Activated CD4-positive, CD25-positive, alpha-beta regulatory T cell treated with anti-CD3 and anti-CD28 coated beads, Interleukin-2, amount 50 U/mL, for 16 hours (primary cell): Measurements from ENCODE around the gene XYLB.

Experiments
- DNase-seq: peaks from one replicate; pipeline ENCODE4 v3.0.0-alpha.2; 2020; ENCODE audit warnings: low read depth, low spot score

Gene XYLB

DNA sequence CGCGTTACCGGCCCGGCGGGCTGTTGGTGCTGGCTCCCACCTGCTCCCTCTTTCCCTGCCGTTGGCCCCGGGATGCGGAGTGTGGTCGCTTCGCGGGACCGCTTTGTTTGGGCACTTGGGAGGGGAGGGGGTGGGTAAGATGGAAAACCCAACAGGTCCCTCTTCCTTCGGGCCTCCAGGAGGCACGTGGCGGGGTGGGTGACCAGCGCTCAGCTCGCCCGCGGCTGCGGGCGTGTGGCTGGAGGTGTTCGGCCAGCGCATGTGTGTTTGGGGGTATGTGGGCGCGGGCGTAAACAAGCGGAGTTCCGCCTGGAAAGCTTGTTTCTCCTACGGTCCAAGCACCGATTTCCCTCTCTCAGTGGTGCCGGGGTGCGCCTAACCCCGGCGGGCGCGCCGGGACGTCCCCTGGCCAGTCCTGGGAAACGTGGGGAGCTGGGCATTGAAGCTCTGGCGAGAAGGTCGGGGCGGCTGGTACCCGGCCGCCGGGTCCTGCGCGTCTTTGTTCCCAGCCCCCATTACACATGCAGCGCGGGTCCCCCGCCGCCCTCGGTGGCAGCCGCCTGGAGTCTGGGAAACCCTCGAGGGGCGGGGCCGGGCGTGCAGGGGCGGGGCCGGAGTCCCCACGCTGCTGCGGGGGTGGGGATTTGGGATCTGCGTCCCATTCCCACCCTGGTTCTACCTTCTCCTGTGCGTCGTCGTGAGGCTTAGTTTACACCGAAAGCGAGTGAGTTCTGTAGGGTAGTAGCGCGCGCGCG, 108.5 kb downstream of the XYLB start:
- DNase-seq: no peak

GRCh38 chr3:38455639-38456430, 109.2 kb downstream of the XYLB start:
- DNase-seq: no peak

GRCh38 chr3:38457111-38458003, 110.8 kb downstream of the XYLB start:
- DNase-seq: no peak

DNA sequence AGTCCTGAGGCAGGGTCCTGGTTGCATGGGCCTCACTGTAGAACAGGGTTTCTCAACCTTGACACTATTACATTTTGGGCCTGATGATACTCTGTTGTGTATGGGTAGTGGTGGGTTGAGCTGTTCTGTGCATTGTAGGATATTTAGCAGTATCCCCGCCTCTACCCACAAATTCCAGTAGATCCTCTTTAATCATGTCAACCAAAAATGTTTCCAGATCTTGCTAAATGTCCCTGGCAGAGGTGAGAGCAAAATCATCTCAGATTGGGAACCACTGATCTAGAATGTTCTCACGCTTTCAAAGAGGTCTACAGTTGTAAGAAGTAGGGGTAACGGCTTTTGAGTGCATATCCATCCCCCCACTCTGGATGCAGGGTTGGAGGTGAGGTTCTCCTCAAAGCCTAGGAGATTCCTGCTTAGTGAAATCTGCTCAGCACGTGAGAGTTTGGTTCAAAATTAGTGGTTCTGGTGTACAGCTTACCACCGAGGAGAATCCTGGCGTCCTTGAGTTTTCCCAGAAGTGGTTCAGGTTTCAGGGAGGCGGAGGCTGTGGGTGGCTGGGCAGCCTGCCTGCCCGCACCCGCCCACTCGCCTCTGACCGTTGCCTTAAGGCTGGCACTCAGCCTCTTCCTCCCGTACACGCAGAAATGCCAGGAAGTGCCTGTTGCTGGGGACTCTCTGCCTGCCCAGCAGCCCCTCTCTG, 112.4 kb downstream of the XYLB start:
- no peak for DNase-seq

GRCh38 chr3:38459499-38460048, 113.0 kb downstream of the XYLB start:
- DNase-seq: no peak

- DNase-seq: no peak
These were observed 114.0 kb downstream of the XYLB start for GRCh38 chr3:38460377-38461270.
